GM23338 (cell line): ENCODE results near the gene RAX. TPM values are rescaled to one million over a fixed set of nuclear protein-coding genes. Genes with fewer than 3 reads are reported as not detected.

ENCODE experiments used
- CREB1 ChIP-seq: fragments of 250-450 bp; sonication (Bioruptor Pico); IDR thresholded peaks from 2 replicates; pipeline ENCODE4 v1.5.0; 2020; ENCODE audit warnings: low read depth, mild to moderate bottlenecking, moderate library complexity
- CTCF ChIP-seq, 2 experiments: fragments of 200-600 bp in 1 of 2; sonication (generic) in 1 of 2; conservative IDR thresholded peaks; 2 replicates each; pipeline versions ENCODE4 v1.5.1 to v1.6.1; 2016 to 2017; ENCODE audit warnings: antibody characterized with exemption in 2 of 2, low read depth in 2 of 2, mild to moderate bottlenecking in 2 of 2, moderate library complexity in 1 of 2
- ETS1 ChIP-seq: IDR thresholded peaks from 2 replicates; pipeline ENCODE4 v1.6.1; 2016; ENCODE audit warnings: antibody characterized with exemption
- EZH2 ChIP-seq: fragments of 200-600 bp; sonication (generic); IDR thresholded peaks from one replicate; pipeline ENCODE4 v1.8.0; 2017; ENCODE audit warnings: antibody characterized with exemption, mild to moderate bottlenecking, low read depth; ENCODE audit not compliant: unreplicated experiment
- NANOG ChIP-seq: IDR thresholded peaks from 2 replicates; pipeline ENCODE4 v1.6.1; 2016; ENCODE audit warnings: antibody characterized with exemption, borderline replicate concordance
- ZNF114 ChIP-seq: fragments of 250-450 bp; sonication (Bioruptor Pico); IDR thresholded peaks from 2 replicates; pipeline ENCODE4 v1.5.0; 2020; ENCODE audit warnings: mild to moderate bottlenecking, moderate library complexity
- ZNF462 ChIP-seq: fragments of 250-450 bp; sonication (Bioruptor Pico); IDR thresholded peaks from 2 replicates; pipeline ENCODE4 v1.5.0; 2020; ENCODE audit warnings: mild to moderate bottlenecking, moderate library complexity
- polyA plus RNA-seq: library from polyadenylated mRNA; unstranded; fragments of >200 nt; fragmentation: Nextera tagmentation; extraction: Ambion mirVana; gene quantifications from 2 replicates; pipeline ENCODE4 v1.2.1, GENCODE V29; 2016
- total RNA-seq: library from RNA; depleted of rRNA; stranded (reverse); fragments of >200 nt; shearing (Covaris generic); gene quantifications from 2 replicates; pipeline ENCODE4 v1.2.3, GENCODE V29; 2014

The RAX gene
- total and polyA plus RNA-seq, 2 experiments from 2014 or later, result 0.03 to 0.16 TPM

- no peak for TF ChIP-seq ZNF462 (CRISPR knock-in tag)
- no peak for TF ChIP-seq CTCF (conservative IDR thresholded peaks at IDR 0.05; ENCODE audit: low read depth in 2 of 2)
- TF ChIP-seq CREB1, result no peak
- no peak for TF ChIP-seq NANOG
- TF ChIP-seq EZH2, result no peak
- no peak for TF ChIP-seq ZNF114 (CRISPR knock-in tag)
- TF ChIP-seq ETS1, result no peak
Observed at GRCh38 chr18:59229701-59230443, 43.4 kb downstream of the RAX start (continued).
